Activated naive CD4-positive, alpha-beta T cell (primary cell): ENCODE results near the gene GPR26.
"Not testable (repeated sequence)": the region's sequence is repeated elsewhere in the genome, so short reads cannot be mapped to it uniquely, and the experiment has no call there.

ENCODE experiments used
- DNase-seq, 4 experiments: peaks; one replicate each; lab custom pipeline; 2025; lab: John Stamatoyannopoulos, UW

Gene GPR26

DNA sequence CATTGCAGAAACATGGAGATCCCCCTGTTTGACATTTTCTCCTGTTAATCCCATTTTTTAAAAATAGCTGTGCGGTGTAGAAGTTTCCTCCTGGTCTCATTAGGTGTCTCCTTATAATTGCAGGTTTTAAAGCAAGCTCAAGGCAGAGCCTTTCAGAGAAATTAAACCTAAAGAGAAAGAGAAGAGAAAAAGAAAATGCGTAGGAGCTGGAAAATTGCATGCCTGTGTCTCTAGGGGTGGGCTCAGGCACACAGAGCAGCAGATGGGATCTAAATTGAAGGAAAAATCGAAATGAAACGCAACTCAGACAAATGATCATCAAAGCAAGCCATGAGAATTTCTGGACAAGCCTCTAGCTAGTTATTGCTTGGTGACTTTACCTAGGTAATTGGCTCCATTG is 40.1 kb downstream of the GPR26 start:
- no peak for DNase-seq

DNA sequence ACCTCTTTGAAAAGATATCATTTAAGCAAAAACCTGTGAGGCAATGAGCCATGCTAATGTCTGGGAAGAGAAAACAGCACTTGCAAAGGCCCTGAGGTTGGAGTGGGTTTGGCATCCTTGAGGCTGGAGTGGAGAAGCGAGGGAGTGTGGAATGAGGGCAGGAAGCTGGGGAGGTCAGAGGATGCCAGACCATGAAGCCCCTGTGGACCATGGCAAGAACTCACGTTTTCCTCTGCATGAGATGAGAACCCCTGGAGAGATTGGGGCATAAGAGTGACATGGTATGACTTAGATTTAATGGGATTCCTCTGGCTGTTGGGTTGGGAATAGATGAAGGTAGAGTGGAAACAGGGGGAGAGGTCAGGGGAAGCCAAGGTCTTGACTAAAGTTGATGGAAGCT is 49.4 kb downstream of the GPR26 start:
- DNase-seq, result no peak

DNA sequence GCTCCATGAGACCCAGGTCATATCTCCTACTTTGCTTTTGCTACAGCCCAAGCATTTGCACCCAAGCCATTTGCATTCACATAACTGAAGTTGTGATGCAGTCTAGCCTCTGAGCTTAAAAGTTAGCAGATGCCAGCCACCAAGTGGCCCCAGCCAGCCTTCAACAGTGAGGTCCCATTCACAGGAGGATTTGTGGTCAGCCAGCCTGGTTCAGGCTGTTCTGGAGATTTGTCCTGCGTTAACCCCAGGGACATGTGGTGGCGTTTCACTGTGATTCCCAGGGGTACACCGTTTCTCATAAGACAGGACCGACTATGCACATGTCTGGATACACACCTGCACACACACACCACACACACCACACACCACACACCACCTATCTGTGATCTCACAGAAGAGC is 51.2 kb downstream of the GPR26 start:
- DNase-seq, result no peak

DNA sequence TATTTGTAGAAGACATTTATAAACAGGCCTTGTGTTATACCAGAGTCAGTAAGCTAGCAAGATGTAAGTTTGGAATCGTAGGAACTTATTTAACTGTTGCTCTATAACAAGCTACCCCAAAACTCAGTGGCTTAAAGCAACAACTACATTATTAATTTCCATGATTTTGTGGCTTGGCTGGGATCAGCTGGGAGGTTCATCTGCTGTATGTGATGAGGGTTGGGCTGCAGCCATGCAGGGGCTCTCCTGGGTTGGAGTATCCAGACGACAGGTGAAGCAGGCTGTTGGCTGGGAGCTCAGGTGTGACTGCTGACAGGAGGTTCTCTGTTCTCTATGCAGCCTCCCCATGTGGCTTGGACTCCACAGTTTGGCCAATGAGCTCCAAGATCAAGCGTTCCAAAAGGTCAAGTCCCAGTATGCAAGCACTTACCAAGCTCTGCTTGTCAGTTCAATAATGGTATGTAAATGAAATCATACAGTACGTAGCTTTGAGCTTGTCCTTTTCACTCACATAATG is 52.4 kb downstream of the GPR26 start:
- DNase-seq, result no peak

DNA sequence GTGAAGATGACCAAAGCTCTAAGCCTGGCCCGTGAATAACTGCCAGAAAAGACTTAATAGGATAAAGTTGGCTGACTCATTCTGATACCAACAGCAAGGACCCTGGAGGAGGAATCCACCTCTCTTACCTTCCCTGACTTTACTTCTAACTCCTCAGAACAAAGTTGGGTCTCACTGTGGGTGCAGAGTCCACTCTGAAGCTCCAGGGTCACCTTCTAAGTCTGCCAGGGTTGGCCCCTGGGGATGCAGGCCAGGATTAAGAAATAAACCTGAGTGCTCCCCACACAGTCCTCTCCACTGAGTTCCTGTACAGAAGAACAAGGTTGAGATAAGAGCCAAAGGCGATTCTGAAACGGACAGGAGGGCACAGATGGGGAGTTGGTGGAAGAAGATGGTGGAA is 54.4 kb downstream of the GPR26 start:
- DNase-seq, result no peak

DNA sequence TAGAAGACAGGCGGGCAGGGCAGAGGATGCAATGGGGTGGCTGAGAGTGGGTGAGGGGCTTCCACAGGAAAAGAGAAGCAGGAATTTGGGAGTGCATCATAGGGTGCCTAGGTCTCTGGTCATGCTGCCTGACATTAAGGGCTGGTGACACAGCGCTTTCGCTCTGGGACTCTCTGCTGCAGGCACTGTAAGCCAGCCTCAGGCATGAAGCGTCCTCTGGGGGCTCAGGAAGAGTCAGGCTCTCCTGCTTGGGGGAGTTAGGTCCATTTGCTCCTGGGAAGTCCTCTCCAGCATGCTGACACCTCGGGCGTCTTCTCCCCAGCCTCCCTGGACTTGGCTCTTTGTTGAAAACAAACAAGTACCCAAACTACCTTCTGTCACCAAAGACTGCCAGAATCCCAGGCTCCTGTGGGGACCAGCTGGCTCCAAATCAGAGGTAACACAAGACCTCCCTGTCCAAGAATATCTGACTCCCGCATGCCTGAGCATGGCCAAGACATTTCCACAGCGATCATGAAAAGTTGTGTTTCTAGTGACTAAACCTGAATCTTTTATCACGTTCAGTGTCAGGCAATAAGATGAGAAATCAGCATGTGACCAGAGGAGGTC is 55.4 kb downstream of the GPR26 start:
- no peak for DNase-seq

DNA sequence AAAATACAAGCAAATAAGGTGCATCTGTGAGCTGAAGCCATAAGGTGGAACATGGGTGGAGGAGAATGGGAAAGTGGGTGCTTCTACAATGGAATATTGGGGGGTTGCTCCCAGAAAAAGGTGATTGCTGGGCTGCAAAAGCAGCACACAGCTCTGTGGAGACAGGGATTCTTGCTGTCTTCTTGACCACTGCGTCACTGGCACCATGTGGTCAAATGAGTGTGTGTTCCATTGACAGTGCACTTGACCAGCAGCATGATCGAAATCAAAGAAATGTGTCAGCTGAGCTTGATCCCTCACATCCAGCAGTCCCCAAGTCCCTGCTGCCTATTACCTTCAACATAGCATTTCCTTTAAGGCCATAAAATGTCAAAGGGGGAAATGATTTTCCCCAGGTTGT is 56.2 kb downstream of the GPR26 start:
- DNase-seq, result no peak

DNA sequence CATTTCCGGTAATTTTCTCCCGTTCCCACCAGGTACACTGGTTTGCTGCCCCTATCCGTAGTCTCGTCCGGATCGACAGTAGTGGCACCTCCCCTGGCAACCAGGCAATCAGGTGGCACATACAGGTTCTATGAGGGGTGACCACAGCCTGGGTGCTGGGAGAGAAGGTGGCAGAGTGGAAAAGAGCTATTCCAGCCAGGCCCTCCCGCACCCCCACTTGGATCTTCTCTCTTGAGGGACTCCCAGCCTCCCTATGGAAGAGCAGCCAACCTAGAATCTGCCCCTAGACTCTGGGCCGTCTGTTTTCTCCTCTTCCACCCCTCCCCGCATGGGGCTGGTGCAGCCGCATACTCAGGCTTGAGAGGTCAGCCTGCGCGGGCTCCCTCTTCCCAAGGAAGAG is 58.6 kb downstream of the GPR26 start:
- DNase-seq, result no peak

DNA sequence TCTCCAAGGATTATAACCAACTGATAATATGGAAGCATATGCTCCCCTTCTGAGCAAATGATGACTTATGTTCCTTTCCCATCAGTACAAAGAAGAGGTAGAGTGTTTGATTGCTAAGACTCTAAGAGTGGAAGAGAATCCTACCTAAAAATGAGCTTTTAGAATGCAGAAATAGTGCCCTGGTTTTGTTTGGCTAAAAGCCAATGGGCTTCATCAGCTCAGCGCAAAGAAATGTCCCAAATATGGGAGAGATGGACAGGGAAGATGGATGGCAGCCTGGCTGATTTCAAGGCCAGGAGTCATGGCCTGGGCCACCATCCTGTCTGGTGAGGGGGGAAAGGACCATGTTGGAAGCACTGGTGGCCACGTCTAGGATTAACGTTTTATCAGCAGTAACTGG is 60.2 kb downstream of the GPR26 start:
- no peak for DNase-seq

DNA sequence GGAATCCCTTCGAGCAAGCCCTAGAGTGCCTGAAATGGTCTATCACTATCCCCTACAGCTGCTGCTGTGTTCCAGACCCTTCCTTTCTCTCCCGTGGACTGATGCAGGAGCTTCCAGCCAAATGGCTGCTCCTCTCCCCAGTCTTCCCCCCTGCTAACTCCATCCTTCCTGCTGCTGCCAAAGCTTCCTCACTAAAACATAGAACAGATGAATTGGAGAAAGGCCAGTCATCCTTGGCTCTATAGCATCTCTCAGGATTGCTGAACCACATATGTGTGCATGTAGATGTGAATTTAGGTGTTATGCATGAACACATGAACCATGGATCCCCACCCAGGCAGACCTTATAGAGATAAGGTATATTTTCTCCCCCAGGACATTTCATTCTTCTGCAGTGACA is 60.7 kb downstream of the GPR26 start:
- DNase-seq, result no peak

DNA sequence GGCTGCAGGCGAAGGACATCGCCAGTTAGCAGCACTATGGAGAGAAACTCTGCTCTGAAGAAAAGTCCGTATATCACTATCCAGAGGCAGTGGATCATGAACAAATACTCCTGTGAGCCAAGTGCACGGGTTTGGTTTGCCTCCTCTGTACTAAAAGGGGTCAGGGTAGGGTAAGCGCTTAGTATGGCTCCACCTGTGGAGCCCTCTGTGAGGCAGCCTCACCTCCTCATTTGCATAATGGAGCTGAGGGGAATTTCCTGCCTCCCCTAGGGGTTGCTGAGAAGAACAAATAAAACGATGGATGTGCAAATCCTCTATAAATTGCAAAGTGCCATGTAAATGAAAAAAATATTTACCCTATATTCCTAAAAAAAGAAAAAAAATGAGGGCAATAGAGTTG is 63.4 kb downstream of the GPR26 start:
- DNase-seq, result no peak

DNA sequence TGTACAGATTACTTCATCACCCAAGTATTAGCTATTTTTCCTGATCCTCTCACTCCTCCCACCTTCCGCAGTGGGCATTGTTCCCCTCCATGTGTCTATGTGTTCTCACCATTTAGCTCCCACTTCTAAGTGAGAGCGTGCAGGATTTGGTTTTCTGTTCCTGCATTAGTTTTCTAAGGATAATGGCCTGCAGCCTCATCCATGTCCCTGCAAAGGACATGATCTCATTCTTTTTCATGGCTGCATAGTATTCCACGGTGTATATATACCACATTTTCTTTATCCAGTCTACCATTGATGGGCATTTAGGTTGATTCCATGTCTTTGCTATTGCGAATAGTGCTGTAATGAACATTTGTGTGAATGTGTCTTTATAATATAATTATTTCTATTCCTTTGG is 70.8 kb downstream of the GPR26 start:
- not testable (repeated sequence) for DNase-seq

DNA sequence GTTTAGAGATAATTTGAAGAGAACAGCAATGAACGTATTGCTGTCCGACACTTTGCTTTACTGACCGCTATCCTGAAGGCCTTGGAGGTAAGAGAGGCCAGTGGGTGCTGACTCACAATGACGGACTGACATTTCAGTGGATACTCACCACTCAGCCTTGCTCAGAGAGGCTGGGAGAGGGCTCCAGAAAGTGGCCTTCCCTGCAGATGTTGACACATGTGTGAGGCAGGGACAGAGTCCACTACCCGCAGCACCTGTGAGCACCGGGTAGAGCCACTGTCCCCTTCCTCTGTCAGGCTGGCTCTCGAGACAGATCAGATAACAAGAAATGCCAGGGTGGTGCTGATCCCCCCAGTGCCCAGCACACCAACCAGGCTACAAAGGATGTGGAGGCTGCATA is 75.0 kb downstream of the GPR26 start:
- no peak for DNase-seq

DNA sequence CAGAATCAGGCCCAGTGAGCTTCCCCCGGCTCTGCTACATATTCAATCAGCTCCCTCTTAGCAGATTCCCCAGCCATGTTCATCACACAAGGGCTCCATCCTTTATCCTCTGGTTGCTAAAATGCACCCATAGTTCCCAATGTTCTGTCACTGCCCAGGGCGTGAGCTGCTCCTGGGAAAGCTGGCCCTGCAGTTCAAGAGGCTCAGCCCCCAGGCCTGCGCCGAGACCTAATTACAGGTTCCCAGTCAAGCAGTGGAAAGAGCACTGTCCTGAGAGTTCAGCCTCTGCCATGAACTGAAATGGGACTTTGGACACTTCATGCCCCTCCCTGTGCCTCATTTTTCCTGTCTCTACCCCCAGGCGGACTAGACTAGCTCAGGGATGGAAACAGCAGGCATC is 75.6 kb downstream of the GPR26 start:
- DNase-seq, result no peak

DNA sequence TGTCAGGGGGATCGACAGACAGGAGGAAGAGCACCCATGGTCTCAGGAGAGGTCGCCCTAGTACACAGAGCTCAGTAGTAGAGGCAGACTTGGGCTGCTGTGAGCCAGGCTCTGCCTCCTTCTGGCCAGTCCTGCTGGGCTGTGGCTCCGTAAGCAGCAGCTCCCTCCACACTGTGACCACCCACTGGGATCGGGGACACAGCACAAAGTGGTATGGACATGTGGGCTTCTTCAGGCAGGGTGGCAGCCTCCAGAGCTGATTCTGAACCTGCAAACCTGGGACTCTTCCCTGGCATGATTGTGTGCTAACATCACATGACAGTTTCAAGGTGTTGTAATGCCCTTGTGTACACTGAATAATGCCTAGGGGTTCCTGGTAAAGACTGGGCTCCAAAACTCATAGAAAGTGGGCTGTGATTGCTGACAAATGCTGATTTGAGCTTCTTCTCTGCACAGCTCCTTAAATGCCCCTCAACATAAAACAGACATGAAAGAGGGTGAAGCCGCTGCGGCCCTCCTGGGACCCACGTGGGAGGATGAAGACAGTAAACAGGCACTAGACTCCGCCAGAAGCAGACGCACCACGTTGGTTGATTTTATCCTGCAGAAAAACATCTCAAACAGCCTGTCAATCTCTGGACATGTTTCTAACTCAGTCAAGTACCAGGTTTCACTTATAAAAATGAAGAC is 76.7 kb downstream of the GPR26 start:
- no peak for DNase-seq

DNA sequence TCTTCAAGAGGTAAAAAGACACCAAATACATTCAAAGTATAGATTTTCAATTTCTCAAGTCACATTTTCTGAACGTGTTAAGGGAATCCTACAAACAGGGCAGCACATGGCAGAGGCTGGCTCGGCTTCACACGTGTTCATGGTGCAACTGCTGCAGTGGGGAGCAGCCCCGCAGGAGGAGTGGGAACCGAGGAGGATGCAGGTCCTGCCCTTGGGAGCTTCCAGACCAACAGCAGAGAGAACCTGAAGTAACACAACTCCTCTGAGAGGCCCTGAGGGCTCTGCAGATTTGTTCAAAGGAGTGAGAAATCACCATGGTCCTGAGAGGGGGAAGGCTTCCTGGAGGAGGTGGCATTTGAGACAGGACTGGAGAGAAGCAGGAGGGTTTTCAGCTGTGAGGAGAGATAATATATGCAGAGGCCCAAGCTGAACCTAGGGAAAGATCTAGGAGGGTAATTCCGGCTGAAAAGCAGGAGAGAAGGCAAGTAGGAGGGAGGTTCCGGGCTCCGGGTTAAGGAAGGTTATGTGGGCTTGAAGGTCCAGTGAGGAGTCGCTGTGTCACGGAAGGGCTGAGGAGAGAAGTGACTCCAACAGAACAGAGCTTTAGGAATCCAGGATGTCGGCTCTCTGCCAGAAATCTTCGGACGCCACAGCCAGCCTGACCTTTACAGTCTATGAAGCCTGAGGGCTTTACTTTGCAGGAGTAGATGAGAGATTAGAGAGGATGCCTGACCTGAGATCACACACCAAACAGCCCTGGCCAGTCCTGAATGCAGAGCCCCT is 77.5 kb downstream of the GPR26 start:
- no peak for DNase-seq

DNA sequence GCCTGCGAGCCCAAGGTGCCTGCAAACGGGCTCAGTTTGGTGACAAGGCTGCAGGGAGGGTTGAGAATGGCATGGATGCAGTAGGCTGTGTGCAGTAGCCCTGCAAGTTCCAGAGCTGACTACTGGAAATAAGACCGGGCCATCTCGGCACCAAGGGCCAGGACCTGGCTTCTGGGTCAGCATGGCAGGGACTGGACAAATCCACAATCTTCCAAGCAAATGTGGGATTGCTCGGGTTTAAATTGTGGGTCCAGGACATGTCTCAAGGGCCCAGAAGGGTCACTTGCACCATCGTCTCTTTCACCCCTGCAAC is 78.0 kb downstream of the GPR26 start:
- no peak for DNase-seq
